HG02943 (cell line): Measurements from ENCODE around the gene TBC1D1.

Experiments used
- ATAC-seq: cut with Tn5 transposase; IDR thresholded peaks from one replicate; pipeline ENCODE4 v1.9.1; 2021; ENCODE audit warnings: mild to moderate bottlenecking, low read depth, moderate library complexity; ENCODE audit not compliant: unreplicated experiment

TBC1D1 gene

DNA sequence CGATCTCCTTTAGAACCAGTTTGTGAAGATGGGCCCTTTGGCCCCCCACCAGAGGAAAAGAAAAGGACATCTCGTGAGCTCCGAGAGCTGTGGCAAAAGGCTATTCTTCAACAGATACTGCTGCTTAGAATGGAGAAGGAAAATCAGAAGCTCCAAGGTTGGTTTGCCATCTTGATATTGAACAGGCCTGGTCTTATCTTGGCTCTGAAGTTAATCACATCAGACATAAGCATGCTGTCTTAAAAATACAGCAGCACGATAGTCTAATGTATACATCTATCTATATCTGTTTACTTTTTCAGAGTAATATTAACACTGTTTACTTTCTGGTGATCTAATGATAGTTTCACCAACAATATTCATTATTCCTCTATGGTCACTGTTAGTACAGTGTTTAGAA, 199.1 kb downstream of the TBC1D1 start:
- ATAC-seq: no peak

DNA sequence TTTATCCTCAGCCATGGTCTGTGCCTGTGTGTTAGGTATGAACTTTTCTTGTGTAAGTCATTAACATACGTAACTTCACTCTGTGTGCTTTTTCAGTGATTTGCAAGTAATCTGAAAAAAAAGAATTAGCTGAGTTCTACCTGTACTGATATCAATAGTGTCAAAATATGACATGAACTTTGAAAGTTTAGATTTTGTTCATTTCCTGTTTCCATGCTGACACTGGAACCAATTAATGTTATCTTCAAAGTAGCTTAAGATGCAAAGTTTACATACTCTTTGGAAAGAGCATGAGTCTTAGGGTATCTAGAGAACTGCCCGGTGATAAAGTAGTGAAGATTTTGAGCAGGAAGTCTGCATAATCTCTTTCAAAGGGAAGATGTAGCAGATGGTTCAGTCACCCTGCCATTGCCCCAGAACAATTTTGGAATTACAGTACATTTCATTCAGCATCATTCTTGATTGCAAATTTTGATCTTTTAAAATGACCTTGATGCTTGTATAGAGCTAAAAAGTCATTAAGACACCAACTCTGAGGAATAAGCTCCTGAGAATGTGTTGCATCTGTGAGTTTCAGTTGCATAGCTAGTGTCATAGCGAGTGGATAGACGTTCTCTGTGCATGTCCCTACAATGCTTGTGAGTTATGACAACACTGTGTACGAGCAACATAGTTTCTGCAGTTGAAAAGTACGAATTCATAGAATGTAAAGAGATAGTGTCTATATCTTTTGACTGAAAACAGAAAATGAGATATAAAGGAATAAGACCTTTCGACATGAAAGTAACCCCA, 199.8 kb downstream of the TBC1D1 start:
- no peak for ATAC-seq

GRCh38 chr4:38091636-38092035, 200.8 kb downstream of the TBC1D1 start:
- ATAC-seq: no peak

DNA sequence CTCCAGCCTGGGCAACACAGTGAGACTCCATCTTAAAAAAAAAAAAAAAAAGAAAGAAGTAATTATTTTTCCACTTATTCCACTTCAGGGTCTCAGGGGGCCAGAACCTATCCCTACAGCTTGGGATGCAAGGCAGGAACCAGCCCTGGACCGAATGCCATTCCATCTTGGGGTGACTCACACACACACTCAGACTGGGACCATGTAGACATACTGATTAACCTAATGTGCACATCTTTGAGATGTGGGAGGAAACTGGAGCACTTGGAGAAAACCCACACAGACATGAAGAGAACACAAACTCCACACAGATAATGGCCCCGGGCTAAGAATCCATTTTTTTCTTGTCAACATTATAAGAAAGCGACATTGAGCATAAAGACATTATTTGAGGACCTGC, 201.8 kb downstream of the TBC1D1 start:
- ATAC-seq: no peak

- ATAC-seq: no peak
Observed at GRCh38 chr4:38094419-38094818, 203.5 kb downstream of the TBC1D1 start.

DNA sequence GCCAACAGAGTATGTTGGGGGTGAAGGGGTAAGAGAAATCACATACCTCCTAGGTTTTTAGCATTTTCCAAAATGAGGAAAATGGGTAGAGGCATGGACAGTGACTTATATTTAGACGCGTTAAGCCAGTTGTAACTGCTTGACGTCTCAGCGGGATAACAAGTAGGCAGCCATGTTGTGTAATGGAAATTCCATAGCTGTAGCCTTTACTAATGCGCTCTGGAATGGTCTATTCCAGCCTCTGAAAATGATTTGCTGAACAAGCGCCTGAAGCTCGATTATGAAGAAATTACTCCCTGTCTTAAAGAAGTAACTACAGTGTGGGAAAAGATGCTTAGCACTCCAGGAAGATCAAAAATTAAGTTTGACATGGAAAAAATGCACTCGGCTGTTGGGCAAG, 204.8 kb downstream of the TBC1D1 start:
- no peak for ATAC-seq

DNA sequence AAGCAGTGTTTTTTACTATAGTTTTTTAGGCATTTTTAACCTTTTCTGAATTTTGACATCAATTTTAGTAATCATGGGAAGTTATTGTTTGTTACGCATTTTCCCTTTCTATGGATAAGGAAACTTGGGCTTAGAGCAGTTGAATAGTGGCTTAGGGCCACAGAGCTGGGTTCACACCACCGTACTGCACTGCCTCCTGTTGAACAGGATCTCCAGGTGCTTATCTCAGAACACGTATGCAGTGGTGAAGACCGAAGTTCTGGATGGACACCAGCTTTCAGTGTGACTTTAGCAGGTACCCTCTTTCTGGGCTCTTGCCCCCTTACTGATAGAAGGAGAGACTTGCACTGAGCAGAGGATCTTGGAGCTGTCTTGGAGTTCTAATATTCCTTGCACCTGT, 206.9 kb downstream of the TBC1D1 start:
- no peak for ATAC-seq

- no peak for ATAC-seq
Observed at GRCh38 chr4:38099020-38099600, 208.2 kb downstream of the TBC1D1 start.

- no peak for ATAC-seq
Observed at GRCh38 chr4:38099908-38100407, 209.1 kb downstream of the TBC1D1 start.

- no peak for ATAC-seq
Observed at GRCh38 chr4:38100474-38101255, 209.8 kb downstream of the TBC1D1 start.

DNA sequence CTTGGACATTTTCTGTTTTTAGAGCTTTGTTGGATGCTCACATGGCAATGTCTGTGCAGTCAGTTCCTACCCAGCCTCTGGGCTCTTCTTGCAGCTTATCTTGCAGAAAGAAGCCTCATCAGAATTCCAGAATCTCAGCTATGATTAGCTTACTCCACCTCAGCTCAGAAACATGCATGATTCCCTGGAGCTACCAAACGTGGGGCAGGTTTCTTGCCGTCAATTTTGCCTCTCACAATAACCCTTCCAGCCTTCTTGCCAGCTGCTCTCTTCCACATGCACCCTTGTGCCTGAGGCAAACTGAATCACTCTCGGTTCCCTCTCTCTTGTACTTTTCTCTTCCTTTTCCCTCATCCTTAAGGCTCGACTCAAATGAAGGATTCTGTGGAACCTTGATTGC, 210.7 kb downstream of the TBC1D1 start:
- ATAC-seq: no peak

DNA sequence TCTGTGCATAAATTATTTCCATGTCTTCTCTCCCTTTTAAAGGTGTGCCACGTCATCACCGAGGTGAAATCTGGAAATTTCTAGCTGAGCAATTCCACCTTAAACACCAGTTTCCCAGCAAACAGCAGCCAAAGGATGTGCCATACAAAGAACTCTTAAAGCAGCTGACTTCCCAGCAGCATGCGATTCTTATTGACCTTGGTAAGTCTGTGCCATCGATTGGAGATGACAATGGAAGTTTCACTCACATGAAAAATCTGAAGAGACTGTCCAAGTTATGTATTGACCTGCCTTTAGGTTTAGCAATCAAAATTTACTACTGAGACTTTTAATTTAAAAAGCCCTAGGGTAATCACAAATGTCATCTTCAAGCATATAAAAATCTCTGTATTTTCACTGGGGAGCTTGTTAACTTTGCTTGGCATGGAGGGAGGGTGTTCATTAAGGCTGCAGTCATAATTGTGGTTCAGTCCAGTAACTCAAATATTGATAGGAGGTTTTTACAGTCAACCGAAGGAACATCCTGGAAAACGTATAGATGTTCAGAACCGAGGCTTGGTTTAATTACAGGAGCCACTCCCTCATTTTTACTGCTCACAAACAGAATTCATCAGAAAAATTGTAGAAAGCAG, 212.2 kb downstream of the TBC1D1 start:
- no peak for ATAC-seq

GRCh38 chr4:38105475-38106220, 214.8 kb downstream of the TBC1D1 start:
- ATAC-seq: no peak

DNA sequence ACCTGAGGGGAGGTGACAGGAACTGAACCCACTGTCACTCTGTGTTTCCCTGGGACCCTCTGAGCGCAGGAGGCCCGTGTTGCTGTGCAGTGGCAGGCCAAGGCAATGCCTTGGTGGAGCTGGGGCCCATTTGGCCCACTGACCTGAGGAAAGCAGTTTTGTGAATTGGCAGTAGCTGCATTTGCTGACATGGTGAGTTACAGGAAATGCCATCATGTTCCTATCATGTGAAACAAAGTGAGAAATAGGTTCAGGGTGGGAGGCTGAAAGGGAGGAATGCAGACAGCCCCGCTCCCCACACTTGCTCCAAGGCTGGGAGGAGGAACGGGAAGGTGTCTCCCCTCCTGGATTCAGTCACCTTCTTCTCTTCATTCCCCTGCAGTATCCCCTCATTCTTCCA, 215.4 kb downstream of the TBC1D1 start:
- ATAC-seq: no peak

DNA sequence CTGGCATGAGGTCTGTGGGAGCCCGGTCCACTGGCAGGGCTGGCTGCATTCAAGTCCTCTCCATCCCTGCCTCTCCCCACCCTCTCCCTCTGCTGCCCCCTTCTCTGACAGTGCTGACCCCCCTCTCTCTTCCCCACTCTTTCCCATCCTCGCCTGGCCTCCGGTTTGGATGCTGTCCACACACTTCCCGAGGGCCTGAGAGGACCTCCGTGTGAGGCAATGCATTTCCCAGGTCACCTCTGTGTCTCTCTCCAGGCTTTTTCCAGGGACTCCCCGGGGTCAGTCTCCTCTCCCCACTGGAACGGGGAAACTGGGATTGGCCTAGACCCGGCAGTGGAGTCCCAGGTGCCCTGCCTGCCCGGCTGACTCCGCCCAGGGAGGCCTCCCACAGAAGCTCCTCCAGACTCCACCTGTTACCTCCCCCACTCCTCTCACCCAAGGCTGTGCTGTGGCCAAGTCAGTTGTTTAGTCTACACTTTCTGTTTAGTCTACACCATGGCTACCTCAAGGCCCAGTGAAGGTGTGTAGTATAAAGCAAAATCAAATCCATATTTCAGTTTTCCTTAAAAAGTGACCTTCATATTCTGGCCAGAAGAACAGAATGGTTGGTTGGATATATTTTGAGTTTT, 216.1 kb downstream of the TBC1D1 start:
- no peak for ATAC-seq

DNA sequence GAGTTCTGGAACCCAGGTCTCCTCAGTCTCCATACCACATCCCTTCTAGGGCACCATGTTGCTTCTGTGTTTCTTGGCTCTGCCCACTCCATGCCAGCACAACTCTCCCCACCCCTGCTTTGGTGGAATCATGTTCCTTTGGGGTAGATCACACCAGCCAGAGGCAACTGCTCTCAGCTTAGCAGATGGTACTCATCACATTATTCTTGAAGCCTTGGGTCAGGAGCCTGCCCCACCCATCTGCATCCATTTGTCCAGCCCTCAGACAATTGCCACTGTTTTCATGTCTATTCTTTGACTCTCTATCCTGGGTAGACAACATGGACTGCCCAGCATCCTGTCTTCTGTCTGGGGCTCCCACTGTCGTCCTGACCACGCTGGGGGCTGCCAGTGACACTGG, 216.9 kb downstream of the TBC1D1 start:
- ATAC-seq: no peak

DNA sequence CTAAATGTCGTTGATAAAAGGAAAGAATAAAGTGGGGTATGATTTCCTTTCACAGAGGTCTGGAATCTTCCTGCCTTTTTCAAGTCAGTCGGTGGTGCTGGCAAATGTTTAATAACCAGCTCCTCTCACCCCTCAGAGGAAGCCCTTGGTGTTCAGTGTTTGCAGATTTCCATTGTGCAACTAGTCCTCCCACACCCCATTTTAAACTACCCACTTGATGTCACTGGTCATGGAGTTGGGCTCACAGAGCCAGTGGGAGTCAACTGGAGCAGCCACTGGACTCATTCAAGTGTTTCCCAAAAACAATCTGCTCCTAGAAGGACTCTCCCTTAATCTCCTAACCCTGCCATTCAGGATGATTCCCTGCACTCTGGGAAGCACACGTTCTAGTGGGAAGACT, 218.5 kb downstream of the TBC1D1 start:
- ATAC-seq: no peak

- no peak for ATAC-seq
Observed at GRCh38 chr4:38109896-38110295, 219.0 kb downstream of the TBC1D1 start.

GRCh38 chr4:38111024-38111423, 220.1 kb downstream of the TBC1D1 start:
- no peak for ATAC-seq

DNA sequence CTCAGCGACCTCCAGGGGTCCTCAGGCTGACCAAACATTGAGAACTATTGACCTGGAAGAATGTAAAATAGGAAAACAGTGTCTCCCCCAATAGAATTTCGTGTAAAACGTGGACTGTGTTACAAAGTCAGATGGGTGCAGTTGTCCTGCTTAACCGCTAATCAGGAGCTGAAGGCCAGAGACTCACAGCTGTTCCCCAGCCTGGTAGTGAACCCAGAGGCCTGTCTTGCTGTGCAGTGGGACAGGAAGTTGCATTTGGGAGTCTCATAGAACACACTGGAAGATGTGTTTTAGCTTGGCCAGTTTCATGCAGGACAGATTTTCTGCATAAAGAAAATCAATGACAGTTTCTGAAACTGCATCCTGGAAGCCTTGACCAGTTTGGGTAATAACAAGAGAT, 220.8 kb downstream of the TBC1D1 start:
- no peak for ATAC-seq
